ENCODE results near the gene KANK2.

- TF ChIP-seq POLR2A (IDR thresholded peaks at IDR 0.05; ENCODE audit: low read depth, low read length): no peak
- TF ChIP-seq POLR2AphosphoS5 (IDR thresholded peaks at IDR 0.05; ENCODE audit: low read depth, low read length): no peak
- TF ChIP-seq TAF1 (IDR thresholded peaks at IDR 0.05; ENCODE audit: borderline replicate concordance, low read depth, low read length): no peak
Observed at GRCh38 chr19:11164296-11164695, 33.0 kb downstream of the KANK2 start.

All from GM12892 (cell line).